ENCODE results near the gene KDM5C. TPM values are rescaled to one million over a fixed set of nuclear protein-coding genes. Genes with fewer than 3 reads are reported as not detected.

KDM5C gene
- total RNA-seq, 2 donors from 2014 or later = 65.1 to 171 TPM

DNA sequence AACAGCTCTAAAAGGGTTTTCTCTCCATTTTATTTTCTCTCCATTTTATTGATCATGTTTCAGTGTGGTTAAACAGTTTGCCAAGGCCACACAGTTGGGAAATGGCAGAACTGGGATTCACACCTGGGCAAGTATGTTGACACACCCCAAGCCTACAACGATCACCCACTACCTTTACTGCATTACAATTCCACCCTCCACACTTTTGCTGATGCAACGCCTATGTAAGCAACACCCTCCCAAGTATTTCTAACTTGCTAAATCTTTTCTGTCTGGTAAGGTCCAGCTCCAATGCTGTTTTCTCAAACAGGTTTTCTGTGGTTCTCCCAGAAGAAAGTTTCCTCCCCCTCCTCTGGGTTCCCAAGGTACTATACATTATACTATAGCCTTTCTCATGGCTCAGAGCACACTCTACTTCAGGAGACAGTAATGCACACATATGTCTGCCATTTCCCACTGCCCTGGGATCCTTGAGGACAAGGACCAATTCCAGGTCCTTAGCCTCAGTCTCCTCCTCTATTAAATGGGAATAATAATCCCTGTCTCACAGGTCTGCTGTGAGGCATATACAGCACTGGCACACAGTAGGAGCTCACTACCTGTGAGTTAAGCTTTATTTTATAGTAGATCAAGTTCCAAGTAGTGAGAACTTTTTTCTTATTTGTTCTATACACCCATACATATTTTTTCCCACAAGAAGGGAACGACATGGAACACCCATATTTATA is 28.4 kb upstream of the KDM5C start:
- ATAC-seq (no peak), DNase-seq (no peak)
- Histone ChIP-seq H3K27me3 (no peaks in the 10 kb centered on the region), H3K4me1 (no peaks in the 10 kb centered on the region), H3K27ac (no peak overlapping the region), H3K4me3 (no peak overlapping the region), H3K36me3 (replicated peaks in 1 of 2; ENCODE audit: insufficient read depth in 1 of 2, low read depth in 2 of 2) (no peaks in the 10 kb centered on the region), H3K9me3 (no peaks in the 10 kb centered on the region)
- intact Hi-C loops (cut with DNase I) = no loop called here
- TF ChIP-seq, protein P1, sequence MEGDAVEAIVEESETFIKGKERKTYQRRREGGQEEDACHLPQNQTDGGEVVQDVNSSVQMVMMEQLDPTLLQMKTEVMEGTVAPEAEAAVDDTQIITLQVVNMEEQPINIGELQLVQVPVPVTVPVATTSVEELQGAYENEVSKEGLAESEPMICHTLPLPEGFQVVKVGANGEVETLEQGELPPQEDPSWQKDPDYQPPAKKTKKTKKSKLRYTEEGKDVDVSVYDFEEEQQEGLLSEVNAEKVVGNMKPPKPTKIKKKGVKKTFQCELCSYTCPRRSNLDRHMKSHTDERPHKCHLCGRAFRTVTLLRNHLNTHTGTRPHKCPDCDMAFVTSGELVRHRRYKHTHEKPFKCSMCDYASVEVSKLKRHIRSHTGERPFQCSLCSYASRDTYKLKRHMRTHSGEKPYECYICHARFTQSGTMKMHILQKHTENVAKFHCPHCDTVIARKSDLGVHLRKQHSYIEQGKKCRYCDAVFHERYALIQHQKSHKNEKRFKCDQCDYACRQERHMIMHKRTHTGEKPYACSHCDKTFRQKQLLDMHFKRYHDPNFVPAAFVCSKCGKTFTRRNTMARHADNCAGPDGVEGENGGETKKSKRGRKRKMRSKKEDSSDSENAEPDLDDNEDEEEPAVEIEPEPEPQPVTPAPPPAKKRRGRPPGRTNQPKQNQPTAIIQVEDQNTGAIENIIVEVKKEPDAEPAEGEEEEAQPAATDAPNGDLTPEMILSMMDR (IDR thresholded peaks at IDR 0.05) = no peak
- TF ChIP-seq POLR2A (IDR thresholded peaks at IDR 0.05) = no peak
- WGBS, 2 donors = 91% methylated on average over 2 to 3 of the region's 3 CpGs

DNA sequence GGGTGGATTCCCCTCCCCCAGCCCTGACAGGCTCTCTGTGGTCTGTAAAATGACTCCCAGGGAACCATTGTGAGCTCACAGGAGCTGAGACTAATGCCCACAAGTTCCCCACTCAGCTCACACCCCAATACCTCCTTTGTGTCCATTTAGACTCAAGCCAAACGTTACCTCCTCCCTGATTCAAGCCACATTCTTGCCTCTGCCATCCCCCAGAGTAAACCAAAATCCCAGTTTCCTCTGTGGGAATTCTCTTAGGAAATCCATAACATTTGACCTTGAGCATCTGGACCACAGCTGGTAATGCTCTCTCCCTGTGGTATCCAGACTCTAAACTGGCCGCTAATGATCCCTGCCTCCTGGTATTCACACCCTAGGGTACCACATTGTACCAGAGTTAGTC is 26.3 kb upstream of the KDM5C start:
- H3K36me3 ChIP-seq (replicated peaks in 1 of 2; ENCODE audit: insufficient read depth in 1 of 2, low read depth in 2 of 2) = no peaks in the 10 kb centered on the region
- ATAC-seq (no peak), DNase-seq (no peak)
- no peaks in the 10 kb centered on the region for H3K4me1 ChIP-seq
- intact Hi-C loops (cut with DNase I) = no loop called here
- H3K4me3 ChIP-seq = no peak overlapping the region
- WGBS, 2 donors = 50 to 88% methylated on average over 1 to 2 of the region's 2 CpGs
- H3K27me3 ChIP-seq = no peaks in the 10 kb centered on the region
- TF ChIP-seq POLR2A (IDR thresholded peaks at IDR 0.05) = no peak
- TF ChIP-seq, protein P1 (IDR thresholded peaks at IDR 0.05) = no peak
- no peak overlapping the region for H3K27ac ChIP-seq
- no peaks in the 10 kb centered on the region for H3K9me3 ChIP-seq

DNA sequence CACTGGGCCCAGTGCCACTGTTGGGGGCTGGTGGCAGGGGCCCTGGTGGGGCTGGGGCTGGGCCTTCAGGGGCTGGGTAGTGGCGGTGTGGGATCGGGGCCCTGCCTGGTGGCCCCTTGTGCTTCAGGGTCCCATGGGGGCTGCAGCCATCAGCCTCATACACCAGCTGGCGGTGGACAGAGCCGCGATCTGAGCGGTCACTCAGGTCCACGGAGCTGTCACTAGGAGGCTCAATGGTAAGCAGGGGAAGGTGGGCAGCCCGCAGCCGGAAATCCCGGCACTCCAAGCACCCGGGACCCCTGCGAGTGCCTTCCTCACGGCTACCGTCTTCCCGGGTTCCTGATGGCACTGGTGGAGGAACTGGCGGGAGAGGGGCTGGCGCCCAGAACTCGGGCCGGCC is 25.5 kb upstream of the KDM5C start:
- ATAC-seq = no peak
- no peak for TF ChIP-seq POLR2A (IDR thresholded peaks at IDR 0.05)
- TF ChIP-seq, protein P1 (IDR thresholded peaks at IDR 0.05) = no peak

DNA sequence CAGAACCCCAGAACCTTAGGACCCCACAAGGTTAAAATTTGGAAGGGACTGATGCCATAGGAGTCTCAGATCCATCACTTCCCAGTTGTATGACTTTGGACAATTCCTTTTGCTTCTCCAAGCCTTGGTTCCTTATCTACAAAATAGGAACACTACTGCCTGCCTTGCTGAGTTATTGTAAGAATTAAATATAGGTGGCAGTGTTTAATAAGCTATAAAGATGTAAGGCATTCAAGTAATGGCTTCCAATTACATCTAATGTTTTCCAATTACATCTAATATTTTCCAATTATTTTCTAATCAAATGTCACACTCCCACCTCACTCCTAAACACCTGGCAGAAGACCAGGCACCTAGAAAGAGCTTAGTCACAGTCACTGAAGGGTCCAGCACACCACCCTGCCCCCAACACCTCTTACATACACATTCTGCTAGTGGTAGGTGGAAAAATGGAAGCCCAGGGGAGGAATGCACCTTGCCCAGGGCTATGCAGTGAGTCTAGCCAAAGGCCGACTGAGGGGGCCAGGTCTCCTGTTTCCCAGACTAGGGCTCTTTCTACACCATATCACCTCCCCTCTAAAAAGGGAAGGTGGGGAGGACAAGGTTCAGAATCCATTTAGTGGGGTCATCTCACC is 24.5 kb upstream of the KDM5C start:
- no peak for DNase-seq
- H3K27ac ChIP-seq = no peak overlapping the region
- ATAC-seq = no peak
- 100% methylated on average over 1 of the region's 1 CpG; no CpG with 5 or more reads in 1 of the 2 donors for WGBS, 2 donors
- TF ChIP-seq POLR2A (IDR thresholded peaks at IDR 0.05) = no peak
- TF ChIP-seq, protein P1 (IDR thresholded peaks at IDR 0.05) = no peak
- no peaks in the 10 kb centered on the region for H3K9me3 ChIP-seq
- no peak overlapping the region for H3K4me3 ChIP-seq
- intact Hi-C loops (cut with DNase I) = no loop called here
- no peaks in the 10 kb centered on the region for H3K4me1 ChIP-seq
- no peaks in the 10 kb centered on the region for H3K27me3 ChIP-seq
- H3K36me3 ChIP-seq (replicated peaks in 1 of 2; ENCODE audit: insufficient read depth in 1 of 2, low read depth in 2 of 2) = no peaks in the 10 kb centered on the region

More for the DNA sequence above, 25.5 kb upstream of the KDM5C start:
- no peak for DNase-seq
- Histone ChIP-seq H3K36me3 (replicated peaks in 1 of 2; ENCODE audit: insufficient read depth in 1 of 2, low read depth in 2 of 2) (no peaks in the 10 kb centered on the region), H3K4me1 (no peaks in the 10 kb centered on the region), H3K4me3 (no peak overlapping the region), H3K27ac (no peak overlapping the region), H3K27me3 (no peaks in the 10 kb centered on the region), H3K9me3 (no peaks in the 10 kb centered on the region)
- WGBS, 2 donors = 98% methylated on average over 9 of the region's 19 CpGs; no CpG with 5 or more reads in 1 of the 2 donors
- intact Hi-C loops (cut with DNase I) = no loop called here

Data from body of pancreas (tissue), 4 donors.